Neural cell (in vitro differentiated cells): Measurements from ENCODE around the gene ATP1B4. TPM values are rescaled to one million over a fixed set of nuclear protein-coding genes. Genes with fewer than 3 reads are reported as not detected.

Source experiments
- H2AFZ ChIP-seq: fragments of 200-600, 300-800 bp; sonication (generic), shearing (Covaris generic); 2 replicates; pipeline ENCODE4 v1.6.0; 2014; ENCODE audit warnings: low read depth, mild to moderate bottlenecking, antibody characterized with exemption, low read length, moderate library complexity
- H3F3A ChIP-seq: fragments of 200-600 bp; shearing (Covaris generic); 2 replicates; pipeline ENCODE4 v1.6.1; 2016; ENCODE audit warnings: mild to moderate bottlenecking, moderate library complexity, mixed read lengths, antibody characterized with exemption, low read length; ENCODE audit not compliant: insufficient read depth, poor library complexity, severe bottlenecking
- H3K27ac ChIP-seq: fragments of 200-600, 300-800 bp; sonication (generic), shearing (Covaris generic); 2 replicates; pipeline ENCODE4 v1.5.1; 2014; ENCODE audit warnings: mild to moderate bottlenecking, low read length, moderate library complexity
- H3K27me3 ChIP-seq: fragments of 300-800, 200-600 bp; sonication (generic), shearing (Covaris generic); 2 replicates; pipeline ENCODE4 v1.6.0; 2014; ENCODE audit warnings: mild to moderate bottlenecking, low read depth, low read length, moderate library complexity; ENCODE audit not compliant: insufficient read depth
- H3K36me3 ChIP-seq: fragments of 300-800, 200-600 bp; sonication (generic), shearing (Covaris generic); 2 replicates; pipeline ENCODE4 v1.5.1; 2014; ENCODE audit warnings: mild to moderate bottlenecking, antibody characterized with exemption, low read length, moderate library complexity; ENCODE audit not compliant: insufficient read depth
- H3K4me2 ChIP-seq: fragments of 300-800, 200-600 bp; sonication (generic), shearing (Covaris generic); 2 replicates; pipeline ENCODE4 v1.6.0; 2014; ENCODE audit warnings: mild to moderate bottlenecking, low read length
- H3K4me3 ChIP-seq: fragments of 300-800, 200-600 bp; sonication (generic), shearing (Covaris generic); 2 replicates; pipeline ENCODE4 v1.5.1; 2014; ENCODE audit warnings: mild to moderate bottlenecking, low read length, moderate library complexity
- H3K79me2 ChIP-seq: fragments of 200-600 bp; shearing (Covaris generic); replicated peaks from 2 replicates; pipeline ENCODE4 v1.6.0; 2014; ENCODE audit warnings: mild to moderate bottlenecking, low read length, moderate library complexity; ENCODE audit not compliant: insufficient read depth
- H3K9ac ChIP-seq: fragments of 300-800, 200-600 bp; sonication (generic), shearing (Covaris generic); 2 replicates; pipeline ENCODE4 v1.6.1; 2016; ENCODE audit warnings: mild to moderate bottlenecking, low read length, mixed read lengths
- H3K9me2 ChIP-seq: fragments of 200-600 bp; shearing (Covaris generic); 2 replicates; pipeline ENCODE4 v1.6.1; 2016; ENCODE audit warnings: mild to moderate bottlenecking, low read length, mixed read lengths; ENCODE audit not compliant: insufficient read depth
- H3K9me3 ChIP-seq: fragments of 200-600, 300-800 bp; sonication (generic), shearing (Covaris generic); 2 replicates; pipeline ENCODE4 v1.6.1; 2016; ENCODE audit warnings: mild to moderate bottlenecking, mixed run types, low read length, moderate library complexity, mixed read lengths
- H4K20me1 ChIP-seq: fragments of 200-600 bp; shearing (Covaris generic); 2 replicates; pipeline ENCODE4 v1.6.1; 2016; ENCODE audit warnings: mild to moderate bottlenecking, mixed run types; ENCODE audit not compliant: insufficient read depth
- EP300 ChIP-seq: fragments of 450-650 bp; conservative IDR thresholded peaks from 2 replicates; pipeline ENCODE4 v1.6.1; 2014; ENCODE audit warnings: antibody characterized with exemption, mild to moderate bottlenecking, moderate library complexity; ENCODE audit not compliant: poor library complexity, severe bottlenecking
- EZH2 ChIP-seq: fragments of 200-600, 300-800 bp; shearing (Covaris generic), sonication (generic); IDR thresholded peaks from 2 replicates; pipeline ENCODE4 v1.6.1; 2014; ENCODE audit warnings: antibody characterized with exemption, low read length, borderline replicate concordance, mild to moderate bottlenecking; ENCODE audit not compliant: insufficient read depth, poor library complexity, severe bottlenecking
- MXI1 ChIP-seq: fragments of 450-650 bp; conservative IDR thresholded peaks from 2 replicates; pipeline ENCODE4 v1.6.1; 2014; ENCODE audit warnings: antibody characterized with exemption, mild to moderate bottlenecking; ENCODE audit not compliant: poor library complexity, severe bottlenecking
- POLR2AphosphoS5 ChIP-seq: IDR thresholded peaks from 2 replicates; pipeline ENCODE4 v1.6.1; 2012
- RAD21 ChIP-seq: fragments of 450-650 bp; conservative IDR thresholded peaks from 2 replicates; pipeline ENCODE4 v1.6.1; 2014; ENCODE audit warnings: antibody characterized with exemption, mild to moderate bottlenecking, moderate library complexity
- REST ChIP-seq: IDR thresholded peaks from 2 replicates; pipeline ENCODE4 v1.6.1; 2012; ENCODE audit warnings: borderline replicate concordance
- SMC3 ChIP-seq: fragments of 450-650 bp; conservative IDR thresholded peaks from 2 replicates; pipeline ENCODE4 v1.6.1; 2014; ENCODE audit warnings: antibody characterized with exemption, mild to moderate bottlenecking, moderate library complexity; ENCODE audit not compliant: poor library complexity
- TAF1 ChIP-seq: IDR thresholded peaks from 2 replicates; pipeline ENCODE4 v1.6.1; 2012; ENCODE audit warnings: low read depth
- polyA plus RNA-seq: library from polyadenylated mRNA; depleted of rRNA; stranded (reverse); fragments of >200 nt; gene quantifications from 2 replicates; pipeline ENCODE4 v1.2.3, GENCODE V29; 2014
- TF ChIP-seq, protein P1 (sequence below): fragments of 450-650 bp; IDR thresholded peaks from 2 replicates; pipeline ENCODE4 v1.5.1; 2014; ENCODE audit warnings: antibody characterized with exemption, mild to moderate bottlenecking, moderate library complexity; ENCODE audit not compliant: poor library complexity, severe bottlenecking

Gene ATP1B4
- polyA plus RNA-seq, 1 donor from 2014 or later = not detected

- TF ChIP-seq RAD21 (no peak), POLR2AphosphoS5 (no peak), SMC3 (no peak), REST (no peak), EZH2 (no peak), TAF1 (no peak), MXI1 (no peak), EP300 (no peak)
- TF ChIP-seq, protein P1, sequence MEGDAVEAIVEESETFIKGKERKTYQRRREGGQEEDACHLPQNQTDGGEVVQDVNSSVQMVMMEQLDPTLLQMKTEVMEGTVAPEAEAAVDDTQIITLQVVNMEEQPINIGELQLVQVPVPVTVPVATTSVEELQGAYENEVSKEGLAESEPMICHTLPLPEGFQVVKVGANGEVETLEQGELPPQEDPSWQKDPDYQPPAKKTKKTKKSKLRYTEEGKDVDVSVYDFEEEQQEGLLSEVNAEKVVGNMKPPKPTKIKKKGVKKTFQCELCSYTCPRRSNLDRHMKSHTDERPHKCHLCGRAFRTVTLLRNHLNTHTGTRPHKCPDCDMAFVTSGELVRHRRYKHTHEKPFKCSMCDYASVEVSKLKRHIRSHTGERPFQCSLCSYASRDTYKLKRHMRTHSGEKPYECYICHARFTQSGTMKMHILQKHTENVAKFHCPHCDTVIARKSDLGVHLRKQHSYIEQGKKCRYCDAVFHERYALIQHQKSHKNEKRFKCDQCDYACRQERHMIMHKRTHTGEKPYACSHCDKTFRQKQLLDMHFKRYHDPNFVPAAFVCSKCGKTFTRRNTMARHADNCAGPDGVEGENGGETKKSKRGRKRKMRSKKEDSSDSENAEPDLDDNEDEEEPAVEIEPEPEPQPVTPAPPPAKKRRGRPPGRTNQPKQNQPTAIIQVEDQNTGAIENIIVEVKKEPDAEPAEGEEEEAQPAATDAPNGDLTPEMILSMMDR = no peak
- H3K27ac ChIP-seq = no peak overlapping the region
- H3F3A ChIP-seq = no peaks in the 10 kb centered on the region
- no peaks in the 10 kb centered on the region for H4K20me1 ChIP-seq
- H3K9ac ChIP-seq = no peak overlapping the region
- no peak overlapping the region for H3K4me2 ChIP-seq
- H2AFZ ChIP-seq = no peak overlapping the region
- H3K9me3 ChIP-seq = no peaks in the 10 kb centered on the region
- H3K9me2 ChIP-seq = no peaks in the 10 kb centered on the region
- no peaks in the 10 kb centered on the region for H3K79me2 ChIP-seq
- H3K4me3 ChIP-seq = no peak overlapping the region
- no peaks in the 10 kb centered on the region for H3K36me3 ChIP-seq
- H3K27me3 ChIP-seq = no peaks in the 10 kb centered on the region
Measured at GRCh38 chrX:120350450-120351138, 11.3 kb upstream of the ATP1B4 start.

DNA sequence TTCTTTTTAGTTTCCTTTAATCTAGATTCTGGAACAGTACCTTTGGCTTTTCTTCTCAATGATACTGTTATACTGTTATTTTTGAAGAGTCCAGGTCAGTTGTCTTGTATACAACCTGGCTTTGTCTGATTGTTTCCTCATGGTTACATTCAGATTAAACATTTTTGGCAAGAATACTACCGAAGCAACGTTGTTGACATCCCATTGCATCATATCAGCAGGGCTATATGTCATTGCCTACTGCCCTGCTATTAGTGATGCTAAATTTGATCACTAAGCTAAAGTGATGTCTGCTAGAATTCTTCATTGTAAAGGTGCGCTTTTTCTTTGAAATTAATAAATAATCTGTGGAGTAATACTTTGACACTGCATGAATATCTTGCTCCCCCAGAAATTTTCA lies 5.8 kb upstream of the ATP1B4 start:
- Histone ChIP-seq H4K20me1 (no peaks in the 10 kb centered on the region), H3K4me2 (no peak overlapping the region), H2AFZ (no peak overlapping the region), H3K79me2 (no peaks in the 10 kb centered on the region), H3K9me3 (no peaks in the 10 kb centered on the region), H3K27ac (no peak overlapping the region), H3K9me2 (no peaks in the 10 kb centered on the region), H3K36me3 (no peaks in the 10 kb centered on the region), H3F3A (no peaks in the 10 kb centered on the region), H3K9ac (no peak overlapping the region), H3K27me3 (no peaks in the 10 kb centered on the region), H3K4me3 (no peak overlapping the region)
- TF ChIP-seq, protein P1 = no peak
- TF ChIP-seq MXI1 (no peak), EP300 (no peak)
